Measurements from ENCODE around the gene TLE3. TPM values are rescaled to one million over a fixed set of nuclear protein-coding genes. Genes with fewer than 3 reads are reported as not detected.

Gene TLE3
- total and polyA plus RNA-seq, 2 donors (not counting 1 experiment from before 2014, with no cell fraction given) = 14.6 to 16.5 TPM

DNA sequence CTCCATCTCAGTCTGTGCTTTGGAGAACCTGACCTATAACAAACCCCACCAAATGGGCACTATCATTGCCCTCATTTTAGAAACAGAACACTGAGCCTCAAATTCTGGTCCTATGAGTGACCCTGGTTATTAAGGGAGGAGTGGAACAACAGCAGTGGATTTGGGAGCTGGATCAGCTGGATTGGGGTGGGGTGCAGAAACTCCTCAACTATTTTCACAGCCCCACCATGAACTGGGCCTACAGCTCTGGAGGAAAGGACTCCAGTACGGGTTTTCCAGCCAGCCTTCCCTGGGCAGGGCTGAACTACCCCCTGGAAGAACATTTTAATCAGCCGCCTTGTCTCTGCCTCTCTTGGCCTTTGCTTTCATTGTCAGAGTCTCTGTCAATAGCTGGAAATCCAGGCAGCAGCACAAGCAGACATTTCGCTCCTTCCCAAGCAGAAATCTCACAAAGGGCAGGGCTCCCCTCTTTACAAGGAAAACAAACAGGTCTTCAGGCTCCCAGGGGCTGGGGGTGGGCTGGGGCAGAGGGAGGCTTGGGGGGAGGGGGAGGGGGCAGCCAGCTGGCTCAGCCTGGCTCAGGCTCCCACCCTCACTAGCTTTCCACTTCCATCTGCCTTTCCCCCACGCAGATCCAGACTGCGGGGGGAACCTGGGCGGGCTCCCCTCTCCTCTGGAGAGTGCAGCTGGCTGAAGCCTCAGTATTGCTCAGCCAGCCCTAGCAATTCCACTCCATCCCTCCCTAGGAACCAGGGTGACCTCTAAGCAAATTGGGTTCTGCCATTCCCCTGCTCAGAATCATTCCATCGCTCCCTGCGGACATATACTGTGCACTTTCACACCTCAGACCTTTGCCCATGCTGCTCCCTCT, 13.7 kb upstream of the TLE3 start:
- H3K79me2 ChIP-seq (ENCODE audit: control insufficient read depth, insufficient read depth, low read length) = no peaks in the 10 kb centered on the region
- no peaks in the 10 kb centered on the region for H3K9me3 ChIP-seq (ENCODE audit: control insufficient read depth, insufficient read depth, low read depth, low read length)
- peaks cover 10% of the 10 kb centered on the region for H3K27me3 ChIP-seq (ENCODE audit: control insufficient read depth, insufficient read depth, low read length)
- H3K4me3 ChIP-seq (replicated peaks in 1 of 4; ENCODE audit: control extremely low read depth in 1 of 4, insufficient read depth in 1 of 4, low read depth in 3 of 4, low read length in 4 of 4) = peak overlapping the region in 1 of 4 experiments; percentile 9
- H3K4me1 ChIP-seq (ENCODE audit: control insufficient read depth, extremely low read depth, insufficient read depth, low read length) = peaks cover 4% of the 10 kb centered on the region
- H4K20me1 ChIP-seq (ENCODE audit: control insufficient read depth, extremely low read depth, insufficient read depth, low read length) = no peaks in the 10 kb centered on the region
- H3K4me2 ChIP-seq (ENCODE audit: extremely low read depth, insufficient read depth, low read length) = peak overlapping the region; percentile 35
- no peak overlapping the region for H2AFZ ChIP-seq (ENCODE audit: low read length)
- H3K36me3 ChIP-seq (ENCODE audit: control insufficient read depth, insufficient read depth, low read length) = no peaks in the 10 kb centered on the region
- TF ChIP-seq, protein P1, sequence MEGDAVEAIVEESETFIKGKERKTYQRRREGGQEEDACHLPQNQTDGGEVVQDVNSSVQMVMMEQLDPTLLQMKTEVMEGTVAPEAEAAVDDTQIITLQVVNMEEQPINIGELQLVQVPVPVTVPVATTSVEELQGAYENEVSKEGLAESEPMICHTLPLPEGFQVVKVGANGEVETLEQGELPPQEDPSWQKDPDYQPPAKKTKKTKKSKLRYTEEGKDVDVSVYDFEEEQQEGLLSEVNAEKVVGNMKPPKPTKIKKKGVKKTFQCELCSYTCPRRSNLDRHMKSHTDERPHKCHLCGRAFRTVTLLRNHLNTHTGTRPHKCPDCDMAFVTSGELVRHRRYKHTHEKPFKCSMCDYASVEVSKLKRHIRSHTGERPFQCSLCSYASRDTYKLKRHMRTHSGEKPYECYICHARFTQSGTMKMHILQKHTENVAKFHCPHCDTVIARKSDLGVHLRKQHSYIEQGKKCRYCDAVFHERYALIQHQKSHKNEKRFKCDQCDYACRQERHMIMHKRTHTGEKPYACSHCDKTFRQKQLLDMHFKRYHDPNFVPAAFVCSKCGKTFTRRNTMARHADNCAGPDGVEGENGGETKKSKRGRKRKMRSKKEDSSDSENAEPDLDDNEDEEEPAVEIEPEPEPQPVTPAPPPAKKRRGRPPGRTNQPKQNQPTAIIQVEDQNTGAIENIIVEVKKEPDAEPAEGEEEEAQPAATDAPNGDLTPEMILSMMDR (conservative IDR thresholded peaks at IDR 0.05 in 1 of 2, IDR thresholded peaks at IDR 0.05 in 1 of 2; ENCODE audit: low read depth in 1 of 2, low read length in 2 of 2) = no peak
- TF ChIP-seq EZH2 (IDR thresholded peaks at IDR 0.05; ENCODE audit: low read length, missing control alignments) = no peak
- H3K27ac ChIP-seq (ENCODE audit: insufficient read depth, low read length) = no peak overlapping the region
- peak; percentile 91 to 94 for DNase-seq (ENCODE audit: low read depth in 2 of 2)
- H3K9ac ChIP-seq (ENCODE audit: insufficient read depth, low read length) = no peak overlapping the region

DNA sequence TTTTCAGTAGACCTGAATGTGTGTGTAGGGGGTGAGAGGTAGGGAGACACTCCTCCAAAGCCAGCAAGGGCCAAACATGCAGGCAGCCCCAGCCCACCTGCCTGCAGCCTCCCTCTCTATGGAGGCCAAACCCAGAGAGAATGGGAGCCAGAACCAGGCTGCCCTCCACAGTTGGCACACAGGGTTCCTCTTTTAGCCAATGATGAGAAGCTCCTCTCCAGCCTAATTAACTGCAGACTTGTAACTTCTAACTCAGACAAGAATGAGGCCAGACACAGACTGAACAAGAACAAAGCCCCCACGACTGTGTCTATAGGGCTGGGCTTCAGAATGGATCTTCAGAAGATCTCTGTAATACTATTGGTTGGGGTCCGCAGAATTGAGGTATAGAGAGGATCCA, 12.3 kb upstream of the TLE3 start:
- no peak overlapping the region for H2AFZ ChIP-seq (ENCODE audit: low read length)
- no peaks in the 10 kb centered on the region for H3K79me2 ChIP-seq (ENCODE audit: control insufficient read depth, insufficient read depth, low read length)
- H3K4me3 ChIP-seq (replicated peaks in 1 of 4; ENCODE audit: control extremely low read depth in 1 of 4, insufficient read depth in 1 of 4, low read depth in 3 of 4, low read length in 4 of 4) = no peak overlapping the region
- no peak overlapping the region for H3K4me2 ChIP-seq (ENCODE audit: extremely low read depth, insufficient read depth, low read length)
- no peaks in the 10 kb centered on the region for H3K9me3 ChIP-seq (ENCODE audit: control insufficient read depth, insufficient read depth, low read depth, low read length)
- peaks cover 12% of the 10 kb centered on the region for H3K27me3 ChIP-seq (ENCODE audit: control insufficient read depth, insufficient read depth, low read length)
- no peak for DNase-seq (ENCODE audit: low read depth in 2 of 2)
- no peak overlapping the region for H3K27ac ChIP-seq (ENCODE audit: insufficient read depth, low read length)
- no peaks in the 10 kb centered on the region for H4K20me1 ChIP-seq (ENCODE audit: control insufficient read depth, extremely low read depth, insufficient read depth, low read length)
- peaks cover 4% of the 10 kb centered on the region for H3K4me1 ChIP-seq (ENCODE audit: control insufficient read depth, extremely low read depth, insufficient read depth, low read length)
- no peaks in the 10 kb centered on the region for H3K36me3 ChIP-seq (ENCODE audit: control insufficient read depth, insufficient read depth, low read length)
- no peak overlapping the region for H3K9ac ChIP-seq (ENCODE audit: insufficient read depth, low read length)
- TF ChIP-seq, protein P1 (conservative IDR thresholded peaks at IDR 0.05 in 1 of 2, IDR thresholded peaks at IDR 0.05 in 1 of 2; ENCODE audit: low read depth in 1 of 2, low read length in 2 of 2) = no peak
- no peak for TF ChIP-seq EZH2 (IDR thresholded peaks at IDR 0.05; ENCODE audit: low read length, missing control alignments)

DNA sequence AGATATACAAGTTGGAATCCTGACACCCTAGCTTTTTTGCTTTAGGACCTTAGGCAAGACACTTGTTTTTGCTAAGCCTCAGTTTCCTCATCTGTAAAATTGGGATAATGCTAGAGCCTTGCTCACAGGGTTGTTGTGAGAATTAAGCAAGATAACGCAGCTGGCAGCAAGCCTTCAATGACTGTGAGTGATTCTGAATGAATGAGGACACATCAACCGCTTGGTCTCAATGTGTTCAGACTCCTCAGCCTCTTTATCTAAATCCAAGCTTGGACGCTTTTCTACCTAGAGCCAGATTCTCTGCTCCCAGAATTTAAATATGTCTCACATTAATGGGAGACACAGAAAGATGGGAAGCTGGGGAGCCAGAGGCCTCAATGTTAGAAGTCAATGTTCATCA, 11.8 kb upstream of the TLE3 start:
- H3K36me3 ChIP-seq (ENCODE audit: control insufficient read depth, insufficient read depth, low read length) = no peaks in the 10 kb centered on the region
- H3K4me3 ChIP-seq (replicated peaks in 1 of 4; ENCODE audit: control extremely low read depth in 1 of 4, insufficient read depth in 1 of 4, low read depth in 3 of 4, low read length in 4 of 4) = no peak overlapping the region
- no peak overlapping the region for H2AFZ ChIP-seq (ENCODE audit: low read length)
- H3K9ac ChIP-seq (ENCODE audit: insufficient read depth, low read length) = no peak overlapping the region
- no peak overlapping the region for H3K27ac ChIP-seq (ENCODE audit: insufficient read depth, low read length)
- no peak for TF ChIP-seq EZH2 (IDR thresholded peaks at IDR 0.05; ENCODE audit: low read length, missing control alignments)
- TF ChIP-seq, protein P1 (conservative IDR thresholded peaks at IDR 0.05 in 1 of 2, IDR thresholded peaks at IDR 0.05 in 1 of 2; ENCODE audit: low read depth in 1 of 2, low read length in 2 of 2) = no peak
- H3K9me3 ChIP-seq (ENCODE audit: control insufficient read depth, insufficient read depth, low read depth, low read length) = no peaks in the 10 kb centered on the region
- no peak for DNase-seq (ENCODE audit: low read depth in 2 of 2)
- peaks cover 12% of the 10 kb centered on the region for H3K27me3 ChIP-seq (ENCODE audit: control insufficient read depth, insufficient read depth, low read length)
- H4K20me1 ChIP-seq (ENCODE audit: control insufficient read depth, extremely low read depth, insufficient read depth, low read length) = no peaks in the 10 kb centered on the region
- no peak overlapping the region for H3K4me2 ChIP-seq (ENCODE audit: extremely low read depth, insufficient read depth, low read length)
- H3K79me2 ChIP-seq (ENCODE audit: control insufficient read depth, insufficient read depth, low read length) = no peaks in the 10 kb centered on the region
- H3K4me1 ChIP-seq (ENCODE audit: control insufficient read depth, extremely low read depth, insufficient read depth, low read length) = peaks cover 4% of the 10 kb centered on the region

Measured in fibroblast of lung (primary cell).